ENCODE measurements around the gene TM9SF3. TPM values are rescaled to one million over a fixed set of nuclear protein-coding genes. Genes with fewer than 3 reads are reported as not detected.

Gene TM9SF3
- 60.4 TPM for polyA plus RNA-seq (2013)

DNA sequence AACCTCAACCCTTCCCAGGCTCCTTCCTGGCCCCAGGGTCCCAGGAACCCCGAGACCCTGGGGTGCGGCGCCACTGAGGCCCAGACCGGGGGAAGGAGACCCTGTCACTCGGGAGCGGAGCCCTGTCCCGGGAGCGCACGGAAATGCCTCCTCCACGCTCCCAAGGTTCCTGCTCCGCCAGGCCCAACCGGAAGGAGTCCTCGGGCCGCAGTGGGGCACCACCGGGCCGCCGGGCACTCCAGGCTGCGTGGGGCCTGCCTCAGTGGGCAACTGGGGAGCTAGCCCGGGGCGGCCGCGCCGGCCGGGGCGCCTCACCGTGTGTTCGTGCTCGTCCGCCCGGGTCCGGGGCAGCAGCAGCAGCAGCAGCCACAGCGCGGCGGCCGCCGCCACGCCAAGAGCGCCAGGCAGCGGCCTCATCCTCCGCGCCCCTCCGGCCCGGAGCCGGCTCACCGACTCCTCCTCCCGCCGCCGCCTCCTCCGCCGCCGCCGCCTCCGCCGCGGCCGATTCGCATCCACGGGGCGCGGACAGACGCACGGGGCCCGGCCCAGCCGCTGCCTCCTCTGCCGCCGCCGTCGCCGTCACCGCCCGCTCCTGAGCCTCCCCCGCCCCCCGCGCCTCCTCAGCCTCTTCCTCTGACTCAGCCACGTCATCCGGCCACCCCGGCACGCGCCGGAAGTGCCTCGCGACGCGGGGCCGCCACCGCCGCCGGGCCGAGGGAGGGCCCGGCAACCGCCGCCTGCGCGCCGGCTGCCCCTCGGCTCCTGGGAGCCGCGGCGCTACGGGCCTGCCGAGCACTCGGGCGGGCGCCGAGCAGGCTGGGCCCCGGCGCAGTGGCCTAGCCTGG, at the start of gene TM9SF3:
Gene TM9SF3, minus strand, starts transcription at position 594 of the 845 bp plus-strand sequence. Its CDS starts 177 bp downstream, at position 417.
- Histone ChIP-seq H3K36me3 (ENCODE audit: control insufficient read depth in 4 of 4, insufficient read depth in 4 of 4, low read length in 3 of 4) (no peaks in the 10 kb centered on the region), H3K27me3 (replicated peaks in 2 of 5; ENCODE audit: control insufficient read depth in 4 of 5, insufficient read depth in 5 of 5, low read length in 4 of 5) (peaks cover 0 to 5% (median 0%) of the 10 kb centered on the region in 5 experiments), H3K4me1 (ENCODE audit: control extremely low read depth in 1 of 4, control insufficient read depth in 4 of 4, insufficient read depth in 4 of 4, low read length in 3 of 4) (peaks cover 20 to 37% (median 30%) of the 10 kb centered on the region in 4 experiments), H3K9me3 (ENCODE audit: control extremely low read depth in 1 of 5, control insufficient read depth in 4 of 5, insufficient read depth in 2 of 5, low read depth in 1 of 5, low read length in 4 of 5) (no peaks in the 10 kb centered on the region), H3K4me3 (ENCODE audit: control insufficient read depth in 1 of 7, extremely low read depth in 1 of 7, insufficient read depth in 4 of 7, low read depth in 2 of 7, low read length in 6 of 7) (peak within 1 kb of the TSS; percentile 86 to 96 (median 92)), H3K27ac (ENCODE audit: insufficient read depth in 1 of 2, low read depth in 1 of 2, low read length in 2 of 2, poor library complexity in 1 of 2, severe bottlenecking in 2 of 2) (peak within 1 kb of the TSS; percentile 95 to 98)
- ChIA-PET POLR2A (interaction anchor here (0.6 to 0.8 kb wide), 3 partner anchors 16 to 128 kb away, joined by 3 to 6 read pairs (median 4); no protein-coding TSS in a partner anchor), CTCF (no interaction called here)
- peak; percentile 91 to 96 (median 94) for DNase-seq
- 0% methylated on average over 67 of the region's 107 CpGs for WGBS (ENCODE audit: insufficient coverage)

DNA sequence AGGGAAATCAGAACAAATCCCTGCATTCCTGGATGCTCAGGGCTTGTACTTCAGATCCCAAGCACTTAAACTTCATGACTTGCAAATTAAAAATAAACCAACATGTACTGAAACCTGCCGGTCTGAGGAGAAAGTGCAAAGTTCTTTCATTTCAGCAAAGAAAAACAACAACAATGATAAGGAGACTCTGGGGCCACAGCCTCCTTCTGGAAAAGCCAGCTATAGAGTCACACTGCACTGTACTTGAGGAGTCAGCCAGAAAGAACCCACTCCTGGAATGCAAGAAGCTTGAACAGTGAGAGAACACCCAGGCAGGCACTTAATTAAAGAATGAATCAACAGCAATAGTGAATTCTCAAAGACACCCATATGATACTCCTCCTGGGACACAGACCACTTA, 49.7 kb upstream of the TM9SF3 start:
- Histone ChIP-seq H3K27ac (ENCODE audit: insufficient read depth in 1 of 2, low read depth in 1 of 2, low read length in 2 of 2, poor library complexity in 1 of 2, severe bottlenecking in 2 of 2) (no peak overlapping the region), H3K4me1 (ENCODE audit: control extremely low read depth in 1 of 4, control insufficient read depth in 4 of 4, insufficient read depth in 4 of 4, low read length in 3 of 4) (peaks cover 0 to 5% (median 2%) of the 10 kb centered on the region in 4 experiments), H3K4me3 (ENCODE audit: control insufficient read depth in 1 of 7, extremely low read depth in 1 of 7, insufficient read depth in 4 of 7, low read depth in 2 of 7, low read length in 6 of 7) (no peak overlapping the region), H3K36me3 (ENCODE audit: control insufficient read depth in 4 of 4, insufficient read depth in 4 of 4, low read length in 3 of 4) (peaks cover 6 to 53% (median 18%) of the 10 kb centered on the region in 4 experiments), H3K9me3 (ENCODE audit: control extremely low read depth in 1 of 5, control insufficient read depth in 4 of 5, insufficient read depth in 2 of 5, low read depth in 1 of 5, low read length in 4 of 5) (peaks cover 0 to 3% (median 0%) of the 10 kb centered on the region in 5 experiments), H3K27me3 (replicated peaks in 2 of 5; ENCODE audit: control insufficient read depth in 4 of 5, insufficient read depth in 5 of 5, low read length in 4 of 5) (no peaks in the 10 kb centered on the region)
- ChIA-PET CTCF (interaction anchor here (0.7 to 1.2 kb wide), 4 partner anchors 10 to 405 kb away, joined by 3 read pairs; no protein-coding TSS in a partner anchor), POLR2A (no interaction called here)
- whole genome bisulfite sequencing (ENCODE audit: insufficient coverage): 100% methylated on average over 1 of the region's 1 CpG
- DNase-seq: no peak

DNA sequence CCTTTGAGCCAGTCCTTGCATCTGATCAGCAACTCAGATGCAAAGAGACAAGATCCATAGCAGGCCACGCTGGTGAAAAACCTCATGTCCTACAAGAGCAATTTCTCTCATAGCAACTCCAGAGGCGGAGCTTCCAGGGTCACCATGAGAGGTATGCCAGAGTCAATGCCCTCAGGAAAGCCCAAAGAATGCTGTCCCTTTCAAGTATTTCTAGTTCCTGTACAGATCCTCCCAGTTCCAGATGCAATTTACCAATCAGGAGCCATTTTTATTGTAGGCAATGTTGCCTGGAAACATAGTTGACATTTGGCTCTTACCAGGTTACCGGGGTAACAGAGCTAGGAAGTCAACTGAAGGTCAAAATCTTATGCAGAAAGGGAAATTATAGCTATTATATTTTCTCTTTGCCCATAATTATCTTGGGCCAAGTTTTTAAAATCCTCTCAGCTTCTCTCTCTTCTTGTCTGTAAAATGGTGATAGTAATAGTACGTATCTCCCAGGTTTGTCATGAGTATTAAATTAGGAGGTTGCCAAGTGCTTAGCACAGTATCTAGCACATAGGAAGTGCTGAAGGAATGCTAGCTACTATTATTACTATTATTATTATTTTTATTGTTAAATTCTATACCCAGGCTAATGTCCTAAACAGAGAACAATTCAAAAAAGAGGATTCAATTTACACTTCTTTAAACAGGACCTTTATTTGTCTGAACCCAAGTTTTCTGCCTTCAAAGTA, 46.3 kb upstream of the TM9SF3 start:
- peaks cover 0 to 1% (median 0%) of the 10 kb centered on the region in 5 experiments for H3K9me3 ChIP-seq (ENCODE audit: control extremely low read depth in 1 of 5, control insufficient read depth in 4 of 5, insufficient read depth in 2 of 5, low read depth in 1 of 5, low read length in 4 of 5)
- H3K4me3 ChIP-seq (ENCODE audit: control insufficient read depth in 1 of 7, extremely low read depth in 1 of 7, insufficient read depth in 4 of 7, low read depth in 2 of 7, low read length in 6 of 7): no peak overlapping the region
- no peaks in the 10 kb centered on the region for H3K27me3 ChIP-seq (replicated peaks in 2 of 5; ENCODE audit: control insufficient read depth in 4 of 5, insufficient read depth in 5 of 5, low read length in 4 of 5)
- no peak overlapping the region for H3K27ac ChIP-seq (ENCODE audit: insufficient read depth in 1 of 2, low read depth in 1 of 2, low read length in 2 of 2, poor library complexity in 1 of 2, severe bottlenecking in 2 of 2)
- POLR2A ChIA-PET: no interaction called here
- WGBS (ENCODE audit: insufficient coverage): 100% methylated on average over 1 of the region's 4 CpGs
- DNase-seq: peak in 2 of 3 donors; percentile 30 to 38
- peaks cover 9 to 39% (median 15%) of the 10 kb centered on the region in 4 experiments for H3K36me3 ChIP-seq (ENCODE audit: control insufficient read depth in 4 of 4, insufficient read depth in 4 of 4, low read length in 3 of 4)
- H3K4me1 ChIP-seq (ENCODE audit: control extremely low read depth in 1 of 4, control insufficient read depth in 4 of 4, insufficient read depth in 4 of 4, low read length in 3 of 4): no peaks in the 10 kb centered on the region
- CTCF ChIA-PET: interaction anchor here (1.1 to 2.1 kb wide), 4 partner anchors 9 to 193 kb away, joined by 3 to 15 read pairs (median 4); no protein-coding TSS in a partner anchor

DNA sequence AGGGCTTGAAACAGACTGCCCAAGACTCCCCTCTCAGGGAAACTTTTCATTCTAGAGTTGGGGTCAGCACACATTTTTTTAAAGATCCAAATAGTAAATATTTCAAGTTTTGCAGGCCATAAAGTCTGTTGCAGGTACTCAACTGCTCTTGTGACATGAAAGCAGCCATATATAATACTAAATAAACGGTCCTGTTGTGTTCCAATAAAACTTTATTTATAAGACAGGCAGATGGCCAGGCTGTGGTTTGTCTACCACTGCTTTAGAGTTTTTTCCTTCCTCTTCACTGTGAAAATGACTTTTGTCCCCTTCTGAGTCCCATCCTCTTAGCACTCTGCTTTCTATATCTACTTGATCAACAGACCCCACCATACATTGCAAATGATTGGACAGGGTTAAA, 40.5 kb upstream of the TM9SF3 start:
- Histone ChIP-seq H3K9me3 (ENCODE audit: control extremely low read depth in 1 of 5, control insufficient read depth in 4 of 5, insufficient read depth in 2 of 5, low read depth in 1 of 5, low read length in 4 of 5) (no peaks in the 10 kb centered on the region), H3K36me3 (ENCODE audit: control insufficient read depth in 4 of 4, insufficient read depth in 4 of 4, low read length in 3 of 4) (peaks cover 26 to 65% (median 45%) of the 10 kb centered on the region in 4 experiments), H3K4me3 (ENCODE audit: control insufficient read depth in 1 of 7, extremely low read depth in 1 of 7, insufficient read depth in 4 of 7, low read depth in 2 of 7, low read length in 6 of 7) (no peak overlapping the region), H3K27ac (ENCODE audit: insufficient read depth in 1 of 2, low read depth in 1 of 2, low read length in 2 of 2, poor library complexity in 1 of 2, severe bottlenecking in 2 of 2) (no peak overlapping the region), H3K4me1 (ENCODE audit: control extremely low read depth in 1 of 4, control insufficient read depth in 4 of 4, insufficient read depth in 4 of 4, low read length in 3 of 4) (no peaks in the 10 kb centered on the region), H3K27me3 (replicated peaks in 2 of 5; ENCODE audit: control insufficient read depth in 4 of 5, insufficient read depth in 5 of 5, low read length in 4 of 5) (no peaks in the 10 kb centered on the region)
- POLR2A ChIA-PET: no interaction called here
- no CpG with 5 or more reads among the region's 1 CpG for WGBS (ENCODE audit: insufficient coverage)
- DNase-seq: no peak
- CTCF ChIA-PET: no interaction called here

- Histone ChIP-seq H3K4me3 (ENCODE audit: control insufficient read depth in 1 of 7, extremely low read depth in 1 of 7, insufficient read depth in 4 of 7, low read depth in 2 of 7, low read length in 6 of 7) (no peak overlapping the region), H3K9me3 (ENCODE audit: control extremely low read depth in 1 of 5, control insufficient read depth in 4 of 5, insufficient read depth in 2 of 5, low read depth in 1 of 5, low read length in 4 of 5) (no peaks in the 10 kb centered on the region), H3K4me1 (ENCODE audit: control extremely low read depth in 1 of 4, control insufficient read depth in 4 of 4, insufficient read depth in 4 of 4, low read length in 3 of 4) (no peaks in the 10 kb centered on the region), H3K36me3 (ENCODE audit: control insufficient read depth in 4 of 4, insufficient read depth in 4 of 4, low read length in 3 of 4) (peaks cover 26 to 70% (median 47%) of the 10 kb centered on the region in 4 experiments), H3K27ac (ENCODE audit: insufficient read depth in 1 of 2, low read depth in 1 of 2, low read length in 2 of 2, poor library complexity in 1 of 2, severe bottlenecking in 2 of 2) (no peak overlapping the region), H3K27me3 (replicated peaks in 2 of 5; ENCODE audit: control insufficient read depth in 4 of 5, insufficient read depth in 5 of 5, low read length in 4 of 5) (no peaks in the 10 kb centered on the region)
- peak in 2 of 3 donors; percentile 16 to 19 for DNase-seq
- ChIA-PET CTCF (interaction anchor here (0.7 kb wide), 1 partner anchor 10 kb away, joined by 3 read pairs; no protein-coding TSS in a partner anchor), POLR2A (no interaction called here)
- 97% methylated on average over 5 of the region's 5 CpGs for WGBS (ENCODE audit: insufficient coverage)
Observed at GRCh38 chr10:96626795-96627194, 40.0 kb upstream of the TM9SF3 start.

DNA sequence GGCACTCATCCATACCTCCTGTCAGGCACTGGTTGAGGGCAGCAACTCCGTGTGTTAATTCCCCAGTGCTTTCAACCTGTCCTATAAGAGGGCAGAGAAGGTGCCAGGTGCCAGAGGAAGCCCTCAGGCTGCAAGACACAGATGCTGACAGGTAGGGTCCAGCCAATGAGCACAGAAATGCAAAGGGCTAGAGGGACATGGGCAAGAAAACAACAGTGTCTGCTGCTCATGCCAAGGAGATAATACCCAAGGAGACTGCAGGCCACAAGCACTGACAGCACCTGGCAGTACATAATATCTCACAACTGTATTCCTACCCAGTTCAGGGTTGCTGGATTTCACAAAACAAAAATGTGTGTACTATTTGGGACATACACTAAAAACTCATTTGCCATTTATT, 38.4 kb upstream of the TM9SF3 start:
- ChIA-PET POLR2A (no interaction called here), CTCF (interaction anchor here (2.1 kb wide), 1 partner anchor 15 kb away, joined by 13 read pairs; no protein-coding TSS in a partner anchor)
- Histone ChIP-seq H3K9me3 (ENCODE audit: control extremely low read depth in 1 of 5, control insufficient read depth in 4 of 5, insufficient read depth in 2 of 5, low read depth in 1 of 5, low read length in 4 of 5) (no peaks in the 10 kb centered on the region), H3K4me3 (ENCODE audit: control insufficient read depth in 1 of 7, extremely low read depth in 1 of 7, insufficient read depth in 4 of 7, low read depth in 2 of 7, low read length in 6 of 7) (no peak overlapping the region), H3K27me3 (replicated peaks in 2 of 5; ENCODE audit: control insufficient read depth in 4 of 5, insufficient read depth in 5 of 5, low read length in 4 of 5) (no peaks in the 10 kb centered on the region), H3K36me3 (ENCODE audit: control insufficient read depth in 4 of 4, insufficient read depth in 4 of 4, low read length in 3 of 4) (peaks cover 30 to 78% (median 58%) of the 10 kb centered on the region in 4 experiments), H3K27ac (ENCODE audit: insufficient read depth in 1 of 2, low read depth in 1 of 2, low read length in 2 of 2, poor library complexity in 1 of 2, severe bottlenecking in 2 of 2) (no peak overlapping the region), H3K4me1 (ENCODE audit: control extremely low read depth in 1 of 4, control insufficient read depth in 4 of 4, insufficient read depth in 4 of 4, low read length in 3 of 4) (no peaks in the 10 kb centered on the region)
- 100% methylated on average over 1 of the region's 1 CpG for WGBS (ENCODE audit: insufficient coverage)
- DNase-seq: no peak
